ENCODE measurements around the gene COL4A2.
"Not testable (repeated sequence)": the region's sequence is repeated elsewhere in the genome, so short reads cannot be mapped to it uniquely, and the experiment has no call there.

Gene COL4A2

GRCh38 chr13:110312339-110313031, 5.4 kb downstream of the COL4A2 start:
- no peak for DNase-seq
- Histone ChIP-seq H3K27me3 (replicated peaks; ENCODE audit: control insufficient read depth, insufficient read depth, low read length, poor library complexity, severe bottlenecking) (no peaks in the 10 kb centered on the region), H3K4me3 (ENCODE audit: insufficient read depth, low read depth, low read length, poor library complexity, severe bottlenecking) (no peak overlapping the region), H3K4me1 (ENCODE audit: control insufficient read depth, insufficient read depth, low read length, poor library complexity, severe bottlenecking) (no peaks in the 10 kb centered on the region), H3K27ac (ENCODE audit: insufficient read depth, low read length, poor library complexity, severe bottlenecking) (no peak overlapping the region), H3K36me3 (ENCODE audit: control insufficient read depth, insufficient read depth, low read length) (no peaks in the 10 kb centered on the region), H3K9me3 (ENCODE audit: control insufficient read depth, low read length) (no peaks in the 10 kb centered on the region)

- not testable (repeated sequence) for H3K9me3 ChIP-seq (ENCODE audit: control insufficient read depth, low read length); H3K4me3 ChIP-seq (ENCODE audit: insufficient read depth, low read depth, low read length, poor library complexity, severe bottlenecking); H3K36me3 ChIP-seq (ENCODE audit: control insufficient read depth, insufficient read depth, low read length); H3K27ac ChIP-seq (ENCODE audit: insufficient read depth, low read length, poor library complexity, severe bottlenecking); DNase-seq; H3K4me1 ChIP-seq (ENCODE audit: control insufficient read depth, insufficient read depth, low read length, poor library complexity, severe bottlenecking); H3K27me3 ChIP-seq (replicated peaks; ENCODE audit: control insufficient read depth, insufficient read depth, low read length, poor library complexity, severe bottlenecking)
Observed at GRCh38 chr13:110313261-110313660, 6.2 kb downstream of the COL4A2 start.

- H3K27me3 ChIP-seq (replicated peaks; ENCODE audit: control insufficient read depth, insufficient read depth, low read length, poor library complexity, severe bottlenecking); H3K27ac ChIP-seq (ENCODE audit: insufficient read depth, low read length, poor library complexity, severe bottlenecking); H3K4me3 ChIP-seq (ENCODE audit: insufficient read depth, low read depth, low read length, poor library complexity, severe bottlenecking); H3K4me1 ChIP-seq (ENCODE audit: control insufficient read depth, insufficient read depth, low read length, poor library complexity, severe bottlenecking); DNase-seq; H3K36me3 ChIP-seq (ENCODE audit: control insufficient read depth, insufficient read depth, low read length); H3K9me3 ChIP-seq (ENCODE audit: control insufficient read depth, low read length): not testable (repeated sequence)
Observed at GRCh38 chr13:110313733-110314132, 6.6 kb downstream of the COL4A2 start.

- no peaks in the 10 kb centered on the region for H3K4me1 ChIP-seq (ENCODE audit: control insufficient read depth, insufficient read depth, low read length, poor library complexity, severe bottlenecking)
- H3K27ac ChIP-seq (ENCODE audit: insufficient read depth, low read length, poor library complexity, severe bottlenecking) = no peak overlapping the region
- no peaks in the 10 kb centered on the region for H3K27me3 ChIP-seq (replicated peaks; ENCODE audit: control insufficient read depth, insufficient read depth, low read length, poor library complexity, severe bottlenecking)
- H3K4me3 ChIP-seq (ENCODE audit: insufficient read depth, low read depth, low read length, poor library complexity, severe bottlenecking) = no peak overlapping the region
- no peak for DNase-seq
- no peaks in the 10 kb centered on the region for H3K36me3 ChIP-seq (ENCODE audit: control insufficient read depth, insufficient read depth, low read length)
- no peaks in the 10 kb centered on the region for H3K9me3 ChIP-seq (ENCODE audit: control insufficient read depth, low read length)
Observed at GRCh38 chr13:110314516-110315245, 7.6 kb downstream of the COL4A2 start.

GRCh38 chr13:110316196-110316595, 9.1 kb downstream of the COL4A2 start:
- no peak overlapping the region for H3K27ac ChIP-seq (ENCODE audit: insufficient read depth, low read length, poor library complexity, severe bottlenecking)

GRCh38 chr13:110317093-110317492, 10.0 kb downstream of the COL4A2 start:
- H3K4me3 ChIP-seq (ENCODE audit: insufficient read depth, low read depth, low read length, poor library complexity, severe bottlenecking) = no peak overlapping the region
- H3K9me3 ChIP-seq (ENCODE audit: control insufficient read depth, low read length) = no peaks in the 10 kb centered on the region
- no peaks in the 10 kb centered on the region for H3K4me1 ChIP-seq (ENCODE audit: control insufficient read depth, insufficient read depth, low read length, poor library complexity, severe bottlenecking)
- no peak overlapping the region for H3K27ac ChIP-seq (ENCODE audit: insufficient read depth, low read length, poor library complexity, severe bottlenecking)
- no peak for DNase-seq
- no peaks in the 10 kb centered on the region for H3K27me3 ChIP-seq (replicated peaks; ENCODE audit: control insufficient read depth, insufficient read depth, low read length, poor library complexity, severe bottlenecking)
- H3K36me3 ChIP-seq (ENCODE audit: control insufficient read depth, insufficient read depth, low read length) = no peaks in the 10 kb centered on the region

More at GRCh38 chr13:110316196-110316595, 9.1 kb downstream of the COL4A2 start:
- no peak for DNase-seq
- Histone ChIP-seq H3K9me3 (ENCODE audit: control insufficient read depth, low read length) (no peaks in the 10 kb centered on the region), H3K27me3 (replicated peaks; ENCODE audit: control insufficient read depth, insufficient read depth, low read length, poor library complexity, severe bottlenecking) (no peaks in the 10 kb centered on the region), H3K36me3 (ENCODE audit: control insufficient read depth, insufficient read depth, low read length) (no peaks in the 10 kb centered on the region), H3K4me1 (ENCODE audit: control insufficient read depth, insufficient read depth, low read length, poor library complexity, severe bottlenecking) (no peaks in the 10 kb centered on the region), H3K4me3 (ENCODE audit: insufficient read depth, low read depth, low read length, poor library complexity, severe bottlenecking) (no peak overlapping the region)

- DNase-seq = no peak
- no peaks in the 10 kb centered on the region for H3K4me1 ChIP-seq (ENCODE audit: control insufficient read depth, insufficient read depth, low read length, poor library complexity, severe bottlenecking)
Observed at GRCh38 chr13:110317496-110318195, 10.6 kb downstream of the COL4A2 start.

GRCh38 chr13:110318920-110319319, 11.8 kb downstream of the COL4A2 start:
- DNase-seq = no peak
- Histone ChIP-seq H3K27ac (ENCODE audit: insufficient read depth, low read length, poor library complexity, severe bottlenecking) (no peak overlapping the region), H3K4me3 (ENCODE audit: insufficient read depth, low read depth, low read length, poor library complexity, severe bottlenecking) (no peak overlapping the region), H3K4me1 (ENCODE audit: control insufficient read depth, insufficient read depth, low read length, poor library complexity, severe bottlenecking) (no peaks in the 10 kb centered on the region), H3K27me3 (replicated peaks; ENCODE audit: control insufficient read depth, insufficient read depth, low read length, poor library complexity, severe bottlenecking) (no peaks in the 10 kb centered on the region), H3K36me3 (ENCODE audit: control insufficient read depth, insufficient read depth, low read length) (no peaks in the 10 kb centered on the region), H3K9me3 (ENCODE audit: control insufficient read depth, low read length) (no peaks in the 10 kb centered on the region)

More at GRCh38 chr13:110317496-110318195, 10.6 kb downstream of the COL4A2 start:
- Histone ChIP-seq H3K4me3 (ENCODE audit: insufficient read depth, low read depth, low read length, poor library complexity, severe bottlenecking) (no peak overlapping the region), H3K36me3 (ENCODE audit: control insufficient read depth, insufficient read depth, low read length) (no peaks in the 10 kb centered on the region), H3K9me3 (ENCODE audit: control insufficient read depth, low read length) (no peaks in the 10 kb centered on the region), H3K27ac (ENCODE audit: insufficient read depth, low read length, poor library complexity, severe bottlenecking) (no peak overlapping the region), H3K27me3 (replicated peaks; ENCODE audit: control insufficient read depth, insufficient read depth, low read length, poor library complexity, severe bottlenecking) (no peaks in the 10 kb centered on the region)

GRCh38 chr13:110319397-110319773, 12.3 kb downstream of the COL4A2 start:
- no peak overlapping the region for H3K4me3 ChIP-seq (ENCODE audit: insufficient read depth, low read depth, low read length, poor library complexity, severe bottlenecking)
- no peaks in the 10 kb centered on the region for H3K36me3 ChIP-seq (ENCODE audit: control insufficient read depth, insufficient read depth, low read length)
- no peak overlapping the region for H3K27ac ChIP-seq (ENCODE audit: insufficient read depth, low read length, poor library complexity, severe bottlenecking)
- H3K4me1 ChIP-seq (ENCODE audit: control insufficient read depth, insufficient read depth, low read length, poor library complexity, severe bottlenecking) = no peaks in the 10 kb centered on the region
- H3K27me3 ChIP-seq (replicated peaks; ENCODE audit: control insufficient read depth, insufficient read depth, low read length, poor library complexity, severe bottlenecking) = no peaks in the 10 kb centered on the region
- H3K9me3 ChIP-seq (ENCODE audit: control insufficient read depth, low read length) = no peaks in the 10 kb centered on the region
- no peak for DNase-seq

Measured in effector memory CD4-positive, alpha-beta T cell (primary cell).